Fibroblast of skin of abdomen (primary cell): Measurements from ENCODE around the gene GARS1.
"Not testable (repeated sequence)": the region's sequence is repeated elsewhere in the genome, so short reads cannot be mapped to it uniquely, and the experiment has no call there.

Source experiments
- DNase-seq: peaks from one replicate; pipeline ENCODE4 v3.0.0-alpha.2; 2013

Gene GARS1

GRCh38 chr7:30572212-30572841, 22.4 kb upstream of the GARS1 start:
- no peak for DNase-seq

DNA sequence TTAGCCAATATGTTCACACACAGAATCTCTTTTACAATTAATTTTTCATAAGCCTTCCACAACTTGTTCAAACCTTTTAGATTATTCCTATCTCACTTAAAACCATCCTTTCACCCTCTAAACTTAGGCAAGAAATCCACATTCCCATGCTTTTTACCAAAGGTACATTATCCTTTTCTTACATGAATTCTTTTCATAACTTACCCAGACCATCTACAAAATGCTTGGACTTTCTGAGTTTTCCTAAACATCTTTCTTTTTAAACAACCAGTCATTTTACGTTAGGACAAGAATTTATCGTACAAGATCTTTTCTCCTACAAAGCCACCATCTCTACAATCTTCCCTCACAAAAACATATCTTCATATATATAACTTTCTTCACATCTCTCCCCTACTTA, 18.8 kb upstream of the GARS1 start:
- no peak for DNase-seq

DNA sequence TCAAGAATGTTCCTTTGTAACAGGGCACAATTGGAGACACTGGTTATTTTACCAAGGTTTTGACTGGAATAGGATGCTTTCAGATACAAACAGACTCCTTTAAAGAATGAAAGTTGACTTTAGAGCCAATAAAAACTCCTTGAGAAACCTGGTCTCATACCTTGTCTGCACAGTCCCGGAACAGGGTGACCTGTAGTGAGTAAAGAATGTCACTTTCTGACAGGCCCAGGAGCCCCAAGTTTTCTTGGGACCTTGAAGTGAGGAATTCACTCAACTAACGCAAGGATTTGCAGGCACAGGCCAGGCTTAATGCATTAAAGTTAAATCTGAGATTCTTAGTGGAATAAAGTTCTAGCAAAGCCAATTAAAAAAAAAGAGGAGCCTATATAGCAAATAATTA, 11.5 kb upstream of the GARS1 start:
- no peak for DNase-seq

DNA sequence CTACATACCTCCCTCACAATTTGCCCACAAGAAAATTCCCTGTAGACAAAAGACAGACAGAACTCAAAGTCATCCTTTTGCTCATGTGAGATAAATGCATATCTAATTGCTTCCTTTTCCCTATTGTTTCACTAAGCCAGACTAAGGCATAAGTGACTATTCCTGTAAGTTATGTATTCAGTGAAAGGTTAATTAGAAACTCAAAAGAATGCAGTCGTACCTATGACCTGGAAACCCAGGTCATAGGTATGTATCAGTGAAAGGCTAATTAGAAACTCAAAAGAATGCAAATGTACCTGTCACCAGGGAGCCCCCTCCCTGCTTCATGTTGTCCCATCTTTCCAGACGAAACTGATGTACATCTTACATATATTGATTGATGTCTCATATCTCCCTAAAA, 10.3 kb upstream of the GARS1 start:
- no peak for DNase-seq

GRCh38 chr7:30584965-30585364, 9.7 kb upstream of the GARS1 start:
- DNase-seq = no peak

GRCh38 chr7:30585675-30586074, 9.0 kb upstream of the GARS1 start:
- no peak for DNase-seq

DNA sequence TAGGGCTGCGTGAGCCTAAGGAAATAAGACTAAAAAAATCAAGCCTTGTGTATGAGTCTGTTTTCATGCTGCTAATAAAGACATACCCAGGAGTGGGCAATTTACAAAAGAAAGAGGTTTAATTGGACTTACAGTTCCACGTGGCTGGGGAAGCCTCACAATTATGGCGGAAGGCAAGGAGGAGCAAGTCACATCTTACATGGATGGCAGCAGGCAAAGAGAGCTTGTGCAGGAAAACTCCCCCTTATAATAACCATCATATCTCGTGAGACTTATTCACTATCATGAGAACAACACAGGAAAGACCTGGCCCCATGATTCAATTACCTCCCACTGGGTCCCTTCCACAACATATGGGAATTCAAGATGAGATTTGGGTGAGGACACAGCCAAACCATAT, 7.1 kb upstream of the GARS1 start:
- not testable (repeated sequence) for DNase-seq

DNA sequence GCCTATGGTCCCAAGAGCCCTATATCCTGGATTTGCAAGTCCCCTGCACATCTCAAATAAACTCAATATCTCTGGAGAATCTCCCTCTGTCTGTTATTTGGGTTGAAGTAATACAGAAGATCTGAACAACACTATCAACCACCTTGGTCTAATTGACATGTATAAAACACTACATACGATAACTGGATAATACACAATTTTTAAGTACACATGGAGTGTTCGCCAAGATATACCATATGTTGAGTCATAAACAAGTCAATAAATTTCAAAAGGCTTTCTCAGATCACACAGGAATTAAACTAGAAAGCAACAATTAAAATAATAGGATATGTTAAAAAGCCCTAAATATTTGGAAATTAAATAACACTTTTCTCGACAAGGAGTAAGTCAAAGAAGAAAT, 5.6 kb upstream of the GARS1 start:
- no peak for DNase-seq

DNA sequence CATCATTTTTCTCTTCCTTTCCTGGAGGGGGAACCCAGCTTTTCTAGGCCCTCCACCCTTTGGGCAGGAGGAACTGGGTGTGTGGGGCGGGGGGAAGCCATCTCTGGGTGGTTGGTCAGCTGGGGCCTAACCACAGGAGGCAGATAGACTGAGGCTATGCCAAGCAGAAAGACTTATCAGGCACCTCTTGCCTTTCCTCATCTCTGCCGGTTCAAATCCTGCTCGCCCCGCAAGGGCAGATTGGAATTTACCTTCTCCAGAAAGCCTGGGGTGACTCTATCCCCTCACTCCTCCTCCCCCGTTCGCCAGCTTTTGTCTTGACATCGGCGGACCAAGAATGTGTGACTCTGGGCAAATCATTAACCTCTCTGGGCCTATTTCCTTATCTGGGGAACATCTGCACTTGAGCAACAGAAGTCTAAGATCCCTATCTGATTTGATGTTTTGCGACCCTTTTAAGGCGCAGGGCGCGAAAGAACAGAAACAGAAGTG, 584 bp upstream of the GARS1 start:
- DNase-seq = peak; percentile 27

GRCh38 chr7:30595436-30596013, 847 bp downstream of the GARS1 start:
- peak; percentile 3 for DNase-seq

DNA sequence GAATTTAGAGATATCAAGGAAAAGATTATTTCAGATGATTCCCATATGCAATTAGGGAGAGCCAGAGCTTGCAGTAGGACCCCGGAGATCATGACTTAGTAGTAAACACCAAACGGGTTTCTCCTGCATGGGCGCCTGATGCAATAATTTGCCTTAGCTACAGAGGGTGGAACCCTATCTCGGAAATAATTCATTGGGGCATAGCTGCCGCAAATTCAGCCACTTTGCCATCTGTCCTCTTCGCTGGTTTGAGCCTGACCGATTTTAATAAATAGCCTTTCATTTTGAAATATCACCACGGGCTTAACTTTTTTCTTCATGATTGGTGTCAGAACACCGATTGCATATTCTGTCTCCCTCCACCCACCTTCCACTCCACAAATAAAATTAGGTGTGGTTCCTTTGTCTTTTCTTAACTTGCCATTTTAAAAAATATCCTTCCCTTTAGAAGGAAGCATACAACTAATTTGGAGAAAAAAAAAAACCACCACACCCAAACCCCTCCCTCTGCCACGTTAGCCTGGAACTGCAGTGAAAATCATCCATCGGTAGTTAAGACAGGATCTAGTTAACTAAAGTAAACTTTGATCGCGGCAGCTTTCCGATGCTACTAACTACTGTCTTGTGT, 1.4 kb downstream of the GARS1 start:
- peak; percentile 62 for DNase-seq

DNA sequence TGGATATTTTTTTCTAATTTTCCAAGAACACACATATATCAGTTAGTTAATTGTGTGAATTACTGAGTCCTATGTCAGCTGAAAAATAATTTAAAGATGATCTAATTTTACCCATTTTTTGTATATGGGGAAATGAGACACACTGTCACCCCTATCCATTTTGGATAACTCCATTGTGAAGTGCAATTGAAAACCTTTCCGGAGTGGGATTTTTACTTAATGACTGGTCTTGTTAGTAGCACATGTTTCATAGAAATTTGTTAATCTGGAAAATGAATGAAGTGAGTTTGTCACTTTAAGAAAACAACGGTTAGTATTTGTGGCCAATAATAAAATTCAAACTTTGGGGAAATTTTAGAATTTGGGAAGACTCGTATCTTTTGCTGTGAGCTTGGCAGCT, 2.0 kb downstream of the GARS1 start:
- no peak for DNase-seq

GRCh38 chr7:30598121-30598876, 3.6 kb downstream of the GARS1 start:
- peak; percentile 46 for DNase-seq

GRCh38 chr7:30604901-30605300, 10.2 kb downstream of the GARS1 start:
- no peak for DNase-seq

DNA sequence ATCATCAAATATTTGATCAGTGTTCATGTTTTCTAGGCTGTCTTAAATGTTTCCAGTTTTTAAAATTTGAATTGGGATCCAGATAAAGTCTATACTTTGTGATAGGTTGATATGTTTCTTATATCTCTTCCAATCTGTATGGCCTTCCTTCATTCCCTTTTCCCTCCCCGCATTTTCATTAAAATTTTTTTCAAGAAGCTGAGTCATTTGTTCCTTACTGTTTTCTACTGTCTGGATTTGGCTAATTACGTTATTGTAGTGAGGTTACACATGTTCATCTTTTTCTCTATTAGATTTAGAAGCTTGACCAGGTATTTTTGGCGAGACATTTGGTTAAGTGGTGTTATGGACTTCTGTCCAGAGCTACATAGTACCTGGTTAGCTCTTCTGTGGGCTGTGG, 11.2 kb downstream of the GARS1 start:
- no peak for DNase-seq

GRCh38 chr7:30612658-30613265, 18.1 kb downstream of the GARS1 start:
- DNase-seq = peak; percentile 9

DNA sequence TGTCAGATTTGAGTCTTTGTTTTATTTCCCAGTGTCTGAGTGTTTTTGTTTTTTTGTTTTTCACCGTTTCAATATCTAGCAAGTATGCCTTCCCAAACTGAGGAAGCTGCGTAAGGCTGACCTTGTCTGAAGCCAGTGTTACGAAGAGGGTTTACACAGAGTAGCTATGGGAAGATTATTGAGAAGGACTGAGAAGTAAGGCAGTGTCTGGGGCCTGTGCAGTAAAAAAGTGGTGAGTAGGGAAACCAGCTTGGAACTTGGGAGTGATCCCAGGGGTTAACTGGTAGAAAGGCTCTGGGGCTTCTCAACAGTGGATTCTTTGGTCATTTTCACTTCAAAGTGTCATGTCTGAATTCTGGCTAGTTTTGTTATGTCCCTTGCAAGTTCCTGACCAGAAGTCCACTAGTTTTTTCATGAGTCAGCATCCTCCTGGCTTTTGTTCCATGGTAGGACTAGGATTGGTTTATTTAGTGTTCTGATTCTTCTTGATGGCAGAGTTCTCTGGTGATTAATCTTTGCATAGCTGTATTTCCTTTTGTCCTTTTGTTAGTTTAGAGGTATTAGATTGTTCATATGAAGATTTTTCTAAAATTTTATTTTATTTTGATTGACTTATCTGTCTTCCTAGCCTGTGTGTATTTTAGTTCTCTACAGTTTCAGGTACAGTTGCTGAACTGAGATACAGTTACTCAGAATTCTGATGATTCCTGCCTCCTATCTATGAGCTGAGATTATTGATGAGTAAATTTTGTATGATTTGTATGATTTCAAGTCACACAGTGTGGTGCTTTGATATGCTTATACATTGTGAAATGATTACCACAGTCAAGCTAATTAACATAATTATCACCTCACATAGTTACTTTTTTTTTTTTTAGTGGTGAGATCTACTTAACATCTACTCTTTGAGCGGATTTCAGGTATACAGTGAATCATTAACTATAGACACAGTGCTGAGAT, 19.0 kb downstream of the GARS1 start:
- no peak for DNase-seq

GRCh38 chr7:30616318-30616717, 21.6 kb downstream of the GARS1 start:
- DNase-seq = no peak

- DNase-seq = no peak
Measured at GRCh38 chr7:30617359-30617758, 22.7 kb downstream of the GARS1 start.

- DNase-seq = no peak
Measured at GRCh38 chr7:30618080-30618676, 23.5 kb downstream of the GARS1 start.

GRCh38 chr7:30618961-30619360, 24.3 kb downstream of the GARS1 start:
- no peak for DNase-seq
